GM12875 (cell line): ENCODE results near the gene NAIF1.
"Not testable (repeated sequence)": the region's sequence is repeated elsewhere in the genome, so short reads cannot be mapped to it uniquely, and the experiment has no call there.

Experiments used
- H3K4me3 ChIP-seq: one replicate; pipeline ENCODE4 v1.5.1; 2011; ENCODE audit warnings: low read depth, low read length, control low read depth
- TF ChIP-seq, protein P1 (sequence below): IDR thresholded peaks from 2 replicates; pipeline ENCODE4 v1.5.1; 2011; ENCODE audit warnings: low read depth, mild to moderate bottlenecking, control low read depth, inconsistent platforms, low read length, moderate library complexity, borderline replicate concordance; ENCODE audit not compliant: insufficient read depth

NAIF1 gene

DNA sequence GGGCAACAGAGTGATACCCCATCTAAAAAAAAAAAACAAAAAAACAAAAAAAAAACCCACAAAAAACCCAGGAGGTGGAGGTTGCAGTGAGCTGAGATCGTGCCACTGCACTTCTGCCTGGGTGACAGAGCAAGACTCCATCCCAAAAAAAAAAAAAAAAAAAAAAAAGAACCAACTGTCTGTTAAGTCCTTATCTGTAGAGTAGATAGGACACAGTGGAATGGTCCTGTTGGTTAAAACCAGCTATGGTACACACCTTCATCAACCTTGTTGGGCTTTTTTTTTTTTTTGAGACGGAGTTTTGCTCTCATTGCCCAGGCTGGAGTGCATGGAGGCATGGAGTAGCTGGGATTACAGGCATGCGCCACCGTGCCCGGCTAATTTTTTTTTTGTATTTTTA is 13.1 kb upstream of the NAIF1 start:
- TF ChIP-seq, protein P1, sequence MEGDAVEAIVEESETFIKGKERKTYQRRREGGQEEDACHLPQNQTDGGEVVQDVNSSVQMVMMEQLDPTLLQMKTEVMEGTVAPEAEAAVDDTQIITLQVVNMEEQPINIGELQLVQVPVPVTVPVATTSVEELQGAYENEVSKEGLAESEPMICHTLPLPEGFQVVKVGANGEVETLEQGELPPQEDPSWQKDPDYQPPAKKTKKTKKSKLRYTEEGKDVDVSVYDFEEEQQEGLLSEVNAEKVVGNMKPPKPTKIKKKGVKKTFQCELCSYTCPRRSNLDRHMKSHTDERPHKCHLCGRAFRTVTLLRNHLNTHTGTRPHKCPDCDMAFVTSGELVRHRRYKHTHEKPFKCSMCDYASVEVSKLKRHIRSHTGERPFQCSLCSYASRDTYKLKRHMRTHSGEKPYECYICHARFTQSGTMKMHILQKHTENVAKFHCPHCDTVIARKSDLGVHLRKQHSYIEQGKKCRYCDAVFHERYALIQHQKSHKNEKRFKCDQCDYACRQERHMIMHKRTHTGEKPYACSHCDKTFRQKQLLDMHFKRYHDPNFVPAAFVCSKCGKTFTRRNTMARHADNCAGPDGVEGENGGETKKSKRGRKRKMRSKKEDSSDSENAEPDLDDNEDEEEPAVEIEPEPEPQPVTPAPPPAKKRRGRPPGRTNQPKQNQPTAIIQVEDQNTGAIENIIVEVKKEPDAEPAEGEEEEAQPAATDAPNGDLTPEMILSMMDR: no peak
- no peak overlapping the region for H3K4me3 ChIP-seq

DNA sequence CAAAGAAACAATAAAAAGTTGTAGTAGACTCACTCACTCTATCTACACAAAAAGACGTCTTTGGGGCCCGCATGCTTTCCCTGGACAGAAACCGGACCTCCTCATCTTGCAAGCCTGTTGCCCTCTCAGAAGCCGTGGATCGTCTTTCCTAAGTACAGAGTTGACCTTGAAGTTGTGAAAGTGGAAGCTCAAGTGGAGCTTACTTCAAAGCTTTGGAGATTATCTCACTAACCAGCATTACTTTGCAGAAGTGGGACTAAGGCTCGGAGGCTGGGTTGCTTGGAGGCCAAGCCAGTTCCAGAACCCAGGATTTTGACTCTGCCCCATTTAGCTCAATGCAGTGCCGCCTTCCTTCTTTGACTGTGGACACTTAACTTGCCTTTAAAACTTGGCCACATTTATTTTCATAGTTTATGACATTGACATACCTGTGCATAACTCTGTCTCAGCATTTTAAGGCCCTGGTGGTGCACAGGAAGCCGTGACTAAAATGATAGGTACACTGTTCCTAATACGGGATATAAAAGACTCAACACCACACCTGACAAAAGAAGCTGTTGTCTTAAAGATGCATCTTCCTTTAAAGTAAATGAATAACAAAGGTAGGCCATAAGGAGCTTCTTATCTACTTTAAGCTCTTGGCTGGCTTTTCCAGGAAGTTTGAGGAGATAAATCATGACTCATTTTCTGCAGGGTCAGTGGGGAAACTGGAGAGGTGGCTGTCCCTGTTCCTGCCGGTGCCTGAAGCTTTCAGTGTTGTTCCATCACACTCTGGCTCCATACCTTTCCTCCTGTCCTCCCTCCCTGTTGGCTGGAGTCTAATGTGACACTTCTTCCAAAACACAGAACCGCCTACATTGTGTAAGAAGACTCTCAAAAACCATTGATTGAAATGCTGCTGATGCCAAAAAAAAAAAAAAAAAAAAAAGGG is 11.6 kb upstream of the NAIF1 start:
- H3K4me3 ChIP-seq: no peak overlapping the region
- TF ChIP-seq, protein P1: no peak

DNA sequence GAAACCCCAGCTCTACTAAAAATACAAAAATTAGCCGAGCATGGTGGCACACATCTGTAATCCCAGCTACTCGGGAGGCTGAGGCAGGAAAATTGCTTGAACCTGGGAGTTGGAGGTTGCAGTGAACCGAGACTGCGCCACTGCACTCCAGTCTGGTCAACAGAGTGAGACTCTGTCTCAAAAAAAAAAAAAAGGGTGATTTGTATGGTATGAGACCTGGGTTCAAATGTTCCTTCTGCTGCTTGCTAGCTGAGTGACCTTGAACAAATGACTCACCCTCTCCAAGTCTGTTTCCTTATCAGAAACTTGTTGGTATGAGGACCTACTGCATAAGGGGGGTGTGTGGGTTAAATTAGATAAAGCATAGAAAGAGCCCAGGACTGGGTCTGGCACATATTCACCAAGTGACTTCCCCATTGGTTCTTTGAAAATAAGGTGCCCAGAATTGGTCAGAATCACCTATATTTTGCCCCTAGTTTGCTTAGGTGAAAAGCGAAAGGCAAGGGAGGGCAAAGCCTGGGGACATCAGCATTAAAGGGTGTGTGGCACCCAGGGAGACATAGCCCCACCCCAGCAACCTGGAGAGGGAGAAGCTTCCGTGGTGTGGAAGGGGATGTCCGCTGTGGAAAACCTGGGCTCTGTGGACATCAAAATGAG is 10.9 kb upstream of the NAIF1 start:
- TF ChIP-seq, protein P1: no peak
- no peak overlapping the region for H3K4me3 ChIP-seq

DNA sequence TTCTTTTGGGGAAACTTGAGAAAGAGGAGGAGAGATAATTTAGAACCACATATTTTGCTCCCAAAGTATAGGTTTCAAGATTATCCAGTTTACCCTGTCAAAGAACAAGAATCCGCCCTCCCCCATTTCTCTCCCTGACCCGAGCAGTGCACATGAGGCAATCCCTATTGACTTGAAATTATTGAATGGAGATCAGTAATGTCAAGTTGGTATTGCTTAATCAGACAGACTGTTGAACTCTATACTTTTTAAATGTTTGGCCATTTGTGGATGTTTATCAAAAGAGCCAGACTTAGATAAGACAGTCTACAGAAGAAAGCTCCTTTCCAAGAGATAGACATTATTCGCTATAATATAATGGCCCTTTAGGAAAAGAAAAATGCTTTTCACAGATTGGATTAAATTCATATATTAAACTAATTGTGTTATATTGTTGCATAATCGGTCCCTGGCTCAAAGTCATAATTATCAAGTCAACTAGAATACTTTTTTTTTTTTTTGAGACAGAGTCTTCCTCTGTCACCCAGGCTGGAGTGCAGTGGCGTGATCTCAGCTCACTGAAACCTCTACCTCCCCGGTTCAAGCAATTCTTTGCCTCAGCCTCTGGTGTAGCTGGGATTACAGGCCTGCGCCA is 6.2 kb upstream of the NAIF1 start:
- H3K4me3 ChIP-seq: no peak overlapping the region
- TF ChIP-seq, protein P1: no peak

DNA sequence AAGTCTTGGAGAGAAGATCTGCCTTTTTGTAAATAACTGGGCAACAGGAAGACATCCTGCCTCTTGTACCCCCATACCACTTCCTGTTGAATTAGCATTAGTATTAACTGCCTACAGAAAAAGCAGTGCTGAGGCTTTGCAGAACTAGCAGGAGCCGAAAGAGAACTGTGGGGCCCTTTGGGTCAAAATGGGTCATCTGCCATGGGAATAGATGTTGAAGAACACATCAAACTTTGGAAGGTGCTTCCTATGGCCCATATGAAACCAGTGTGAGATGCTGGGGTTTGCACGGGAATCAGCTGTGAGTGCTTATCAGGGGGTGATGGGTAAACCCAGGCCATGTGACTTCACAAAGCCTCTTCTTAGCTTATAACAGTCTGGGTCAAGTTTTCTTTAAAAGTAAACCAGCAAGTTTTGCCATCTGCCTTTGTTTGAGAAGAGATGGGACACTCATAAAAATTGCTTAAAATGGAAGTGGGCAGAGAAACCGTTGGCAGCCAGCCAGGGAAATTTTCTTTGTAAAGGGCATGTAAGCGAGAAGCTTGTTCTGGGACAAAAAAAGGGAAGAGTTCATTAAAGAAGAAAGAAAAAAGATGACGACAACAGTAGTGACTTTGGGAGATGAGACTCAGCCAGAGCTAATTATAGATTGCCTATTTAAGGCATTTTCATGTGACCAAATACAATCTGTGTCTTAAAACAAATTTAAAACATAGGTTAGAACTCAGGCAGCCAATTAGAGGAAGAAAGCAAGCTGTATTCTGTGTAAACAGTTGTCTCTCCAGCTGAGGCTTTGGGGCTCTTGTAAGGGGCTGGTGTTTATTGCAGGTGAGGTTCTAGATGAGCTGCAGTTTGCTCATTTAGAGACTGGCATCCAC is 5.3 kb upstream of the NAIF1 start:
- no peak overlapping the region for H3K4me3 ChIP-seq
- TF ChIP-seq, protein P1: no peak

DNA sequence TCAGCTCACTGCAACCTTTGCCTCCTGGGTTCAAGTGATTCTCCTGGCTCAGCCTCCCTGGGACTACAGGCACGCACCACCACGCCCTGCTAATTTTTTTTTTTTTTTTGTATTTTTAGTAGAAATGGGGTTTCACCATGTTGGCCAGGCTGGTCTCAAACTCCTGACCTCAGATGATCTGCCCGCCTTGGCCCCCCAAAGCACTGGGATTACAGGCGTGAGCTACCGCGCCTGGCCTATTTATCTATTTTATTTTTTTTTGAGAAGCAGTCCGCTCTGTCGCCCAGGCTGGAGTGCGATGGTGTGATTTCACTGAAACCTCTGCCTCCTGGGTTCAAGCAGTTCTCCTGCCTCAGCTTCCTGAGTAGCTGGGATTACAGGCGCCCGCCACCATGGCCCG is 4.4 kb upstream of the NAIF1 start:
- not testable (repeated sequence) for H3K4me3 ChIP-seq

DNA sequence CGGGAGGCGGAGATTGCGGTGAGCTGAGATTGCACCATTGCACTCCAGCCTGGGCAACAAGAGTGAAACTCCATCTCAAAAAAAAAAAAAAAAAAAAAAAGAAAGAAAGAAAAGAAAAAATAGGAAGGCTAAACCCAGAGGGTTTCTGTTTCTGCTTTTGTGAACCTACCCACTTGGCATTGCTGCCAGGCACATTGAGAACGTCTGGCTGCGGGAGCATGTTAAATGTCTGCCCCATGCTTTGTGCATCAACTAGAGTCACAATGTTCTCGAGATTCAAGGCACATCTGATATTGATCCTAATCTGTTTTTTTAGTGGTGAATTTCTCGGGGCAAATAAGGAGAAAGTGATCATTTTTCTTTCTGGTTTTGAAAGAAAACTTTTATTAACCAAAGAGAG is 3.8 kb upstream of the NAIF1 start:
- H3K4me3 ChIP-seq: no peak overlapping the region

More for the DNA sequence above, 3.8 kb upstream of the NAIF1 start:
- TF ChIP-seq, protein P1: no peak
